ENCODE data around the gene RAB28.

RAB28 gene

DNA sequence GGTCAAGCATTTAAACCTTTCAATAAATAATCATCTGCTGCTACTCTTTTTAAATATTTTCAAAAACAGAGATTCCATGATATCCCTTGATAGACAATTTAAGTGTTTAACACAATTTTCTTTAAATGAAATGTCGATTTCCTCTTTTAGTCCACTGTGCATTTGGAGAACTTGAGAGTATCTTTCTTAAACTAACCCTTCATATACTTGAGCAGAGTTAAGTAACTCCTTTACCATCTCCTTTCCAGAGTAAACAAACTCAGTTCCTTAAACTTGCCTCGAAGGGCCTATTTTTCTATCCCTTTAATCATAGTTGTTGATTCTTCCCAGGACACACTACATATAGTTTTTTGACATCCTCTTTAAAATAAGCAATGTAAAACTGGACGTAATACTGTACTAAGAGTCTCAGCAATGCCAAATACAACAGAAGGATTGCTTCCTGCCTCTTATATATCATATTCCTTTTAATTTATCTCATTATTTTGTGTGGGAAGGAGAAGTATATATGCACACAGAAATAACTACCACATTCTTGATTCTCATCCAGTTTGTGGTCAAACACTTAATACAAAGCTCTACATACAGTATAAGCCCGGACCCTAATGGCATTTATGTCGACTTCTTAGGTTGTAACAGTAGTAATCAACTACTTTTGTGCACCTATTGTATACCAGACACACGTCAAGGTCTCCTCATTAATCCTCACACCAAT lies 22.8 kb downstream of the RAB28 start:
- peaks cover 4% of the 10 kb centered on the region for H3K9me3 ChIP-seq (ENCODE audit: low read length)
- H3K27me3 ChIP-seq (ENCODE audit: insufficient read depth, low read length): no peaks in the 10 kb centered on the region
- peaks cover 23% of the 10 kb centered on the region for H3K36me3 ChIP-seq (ENCODE audit: insufficient read depth, low read length)
- no peaks in the 10 kb centered on the region for H3K4me1 ChIP-seq (ENCODE audit: insufficient read depth, low read length)
- no peak overlapping the region for H3K4me3 ChIP-seq (ENCODE audit: low read length)
- H2AFZ ChIP-seq (ENCODE audit: low read depth, low read length): no peak overlapping the region

DNA sequence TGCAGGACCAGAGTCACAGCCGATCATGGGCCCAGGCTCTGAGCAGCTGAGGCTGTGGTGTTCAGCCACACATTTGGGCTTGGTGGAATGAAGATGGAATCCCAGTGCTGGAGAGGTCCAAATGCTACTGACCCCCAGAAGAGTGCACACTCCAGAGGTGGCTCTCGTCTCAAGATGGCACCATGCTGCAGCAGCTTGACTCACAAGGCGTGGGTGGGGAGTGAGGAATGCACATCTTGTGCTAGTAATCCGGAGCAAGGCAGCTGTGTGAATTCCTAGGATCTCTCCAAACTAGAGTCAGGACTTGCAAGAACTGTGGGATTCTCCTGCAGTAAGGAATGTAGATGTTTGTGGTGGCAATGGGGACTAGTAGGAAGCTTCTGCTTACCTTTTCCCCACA lies 28.7 kb downstream of the RAB28 start:
- H3K4me1 ChIP-seq (ENCODE audit: insufficient read depth, low read length): no peaks in the 10 kb centered on the region
- H3K36me3 ChIP-seq (ENCODE audit: insufficient read depth, low read length): peaks cover 29% of the 10 kb centered on the region
- H3K27me3 ChIP-seq (ENCODE audit: insufficient read depth, low read length): no peaks in the 10 kb centered on the region
- H3K4me3 ChIP-seq (ENCODE audit: low read length): no peak overlapping the region
- peaks cover 13% of the 10 kb centered on the region for H3K9me3 ChIP-seq (ENCODE audit: low read length)
- no peak overlapping the region for H2AFZ ChIP-seq (ENCODE audit: low read depth, low read length)

GRCh38 chr4:13454786-13455185 lies 29.4 kb downstream of the RAB28 start:
- peaks cover 13% of the 10 kb centered on the region for H3K9me3 ChIP-seq (ENCODE audit: low read length)
- H3K4me1 ChIP-seq (ENCODE audit: insufficient read depth, low read length): no peaks in the 10 kb centered on the region
- no peak overlapping the region for H2AFZ ChIP-seq (ENCODE audit: low read depth, low read length)
- H3K27me3 ChIP-seq (ENCODE audit: insufficient read depth, low read length): no peaks in the 10 kb centered on the region
- no peak overlapping the region for H3K4me3 ChIP-seq (ENCODE audit: low read length)
- peaks cover 29% of the 10 kb centered on the region for H3K36me3 ChIP-seq (ENCODE audit: insufficient read depth, low read length)

DNA sequence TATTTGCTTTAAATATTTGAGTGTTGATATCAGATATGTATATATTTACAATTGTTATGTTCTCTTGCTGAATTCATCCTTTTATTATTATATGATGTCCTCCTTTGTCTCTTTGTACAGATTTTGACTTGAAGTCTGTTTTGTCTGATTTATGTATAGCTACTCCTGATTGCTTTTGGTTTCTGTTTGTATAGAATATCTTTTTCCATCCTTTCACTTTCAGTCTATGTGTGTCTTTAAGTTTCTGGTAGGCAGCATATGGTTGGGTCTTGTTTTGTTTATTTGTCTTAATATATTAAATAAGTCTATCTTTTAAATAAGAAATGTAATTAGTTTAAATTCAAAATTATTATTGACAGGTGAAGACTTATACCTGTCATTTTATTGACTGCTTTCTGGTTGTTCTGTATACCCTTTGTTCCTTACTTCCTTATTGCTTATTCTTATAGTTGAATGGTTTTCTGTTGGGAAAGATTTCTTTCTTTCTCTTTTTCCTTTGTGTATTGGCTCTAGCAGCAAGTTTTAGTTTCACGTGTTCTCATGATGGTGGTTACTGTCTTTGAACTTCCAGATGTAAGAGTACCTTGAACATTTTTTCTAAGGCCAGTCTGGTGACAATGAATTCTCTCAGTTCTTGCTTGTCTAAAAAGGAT lies 31.1 kb downstream of the RAB28 start:
- Histone ChIP-seq H3K4me3 (ENCODE audit: low read length) (no peak overlapping the region), H3K27me3 (ENCODE audit: insufficient read depth, low read length) (no peaks in the 10 kb centered on the region), H3K4me1 (ENCODE audit: insufficient read depth, low read length) (no peaks in the 10 kb centered on the region), H2AFZ (ENCODE audit: low read depth, low read length) (no peak overlapping the region), H3K9me3 (ENCODE audit: low read length) (peaks cover 13% of the 10 kb centered on the region), H3K36me3 (ENCODE audit: insufficient read depth, low read length) (peaks cover 20% of the 10 kb centered on the region)

DNA sequence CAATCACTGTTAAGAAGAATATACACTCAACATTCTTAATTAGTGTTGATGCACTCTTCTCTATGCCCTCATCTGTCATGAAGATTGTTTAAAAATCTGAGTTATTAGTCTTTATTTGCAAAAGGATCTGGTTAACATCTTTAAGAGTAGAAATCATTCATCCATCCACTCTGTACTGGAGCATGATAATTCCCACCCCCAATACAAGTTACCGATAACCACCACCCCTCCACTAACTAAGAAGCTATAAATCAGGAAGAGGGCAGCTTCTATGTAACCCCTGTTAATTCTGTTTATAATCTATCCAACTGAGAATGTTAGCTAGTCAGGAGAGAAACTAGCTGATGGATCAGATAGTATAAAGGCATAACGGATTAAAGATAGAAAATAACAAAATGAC lies 34.5 kb downstream of the RAB28 start:
- Histone ChIP-seq H2AFZ (ENCODE audit: low read depth, low read length) (no peak overlapping the region), H3K4me3 (ENCODE audit: low read length) (no peak overlapping the region), H3K27me3 (ENCODE audit: insufficient read depth, low read length) (no peaks in the 10 kb centered on the region), H3K4me1 (ENCODE audit: insufficient read depth, low read length) (no peaks in the 10 kb centered on the region), H3K36me3 (ENCODE audit: insufficient read depth, low read length) (peaks cover 28% of the 10 kb centered on the region), H3K9me3 (ENCODE audit: low read length) (peaks cover 13% of the 10 kb centered on the region)

DNA sequence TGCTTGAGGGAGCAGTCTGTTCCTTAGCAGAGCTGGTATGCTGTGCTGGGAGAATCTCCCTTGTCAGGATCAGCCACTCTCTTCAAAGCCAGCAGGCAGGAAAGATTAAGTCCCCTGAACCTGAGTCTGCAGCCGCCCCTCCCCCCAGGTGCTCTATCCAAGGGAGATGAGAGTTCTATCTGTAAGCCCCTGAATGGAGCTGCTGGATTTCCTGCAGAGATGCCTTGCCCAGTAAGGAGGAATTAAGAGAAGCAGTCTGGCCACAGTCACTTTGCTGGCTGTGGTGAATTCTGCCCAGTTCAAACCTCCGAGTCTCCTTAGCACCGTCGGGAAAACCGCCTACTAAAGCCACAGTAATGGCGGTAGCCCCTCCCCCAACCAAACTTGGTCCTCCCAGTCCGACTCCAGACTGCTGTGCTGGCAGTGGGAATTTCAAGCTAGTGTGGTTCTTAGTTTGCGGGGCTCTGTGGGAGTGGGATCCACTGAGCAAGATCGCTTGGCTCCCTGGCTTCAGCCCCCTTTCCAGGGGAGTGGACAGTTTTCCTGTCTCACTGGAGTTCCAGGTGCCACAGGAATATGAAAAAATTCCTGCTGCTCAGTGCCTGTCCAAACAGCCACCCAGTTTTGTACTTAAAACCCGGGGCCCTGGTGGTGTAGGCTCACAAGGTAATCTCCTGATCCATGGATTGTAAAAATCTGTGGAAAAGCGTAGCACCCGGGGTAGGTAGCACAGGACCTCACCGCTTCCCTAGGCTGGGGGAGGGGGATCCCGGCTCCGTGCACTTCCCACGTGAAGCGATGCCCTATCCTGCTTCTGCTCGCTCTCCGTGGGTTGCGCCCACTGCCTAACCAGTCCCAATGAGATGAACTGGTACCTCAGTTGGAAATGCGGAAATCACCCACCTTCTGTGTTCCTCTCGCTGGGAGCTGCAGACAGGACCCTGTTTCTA lies 38.0 kb downstream of the RAB28 start:
- Histone ChIP-seq H3K9me3 (ENCODE audit: low read length) (peaks cover 12% of the 10 kb centered on the region), H2AFZ (ENCODE audit: low read depth, low read length) (no peak overlapping the region), H3K36me3 (ENCODE audit: insufficient read depth, low read length) (peaks cover 25% of the 10 kb centered on the region), H3K27me3 (ENCODE audit: insufficient read depth, low read length) (no peaks in the 10 kb centered on the region), H3K4me3 (ENCODE audit: low read length) (no peak overlapping the region), H3K4me1 (ENCODE audit: insufficient read depth, low read length) (no peaks in the 10 kb centered on the region)

- no peak overlapping the region for H2AFZ ChIP-seq (ENCODE audit: low read depth, low read length)
- no peaks in the 10 kb centered on the region for H3K27me3 ChIP-seq (ENCODE audit: insufficient read depth, low read length)
- H3K4me1 ChIP-seq (ENCODE audit: insufficient read depth, low read length): no peaks in the 10 kb centered on the region
- H3K9me3 ChIP-seq (ENCODE audit: low read length): peaks cover 17% of the 10 kb centered on the region
- H3K4me3 ChIP-seq (ENCODE audit: low read length): no peak overlapping the region
- peaks cover 19% of the 10 kb centered on the region for H3K36me3 ChIP-seq (ENCODE audit: insufficient read depth, low read length)
Measured at GRCh38 chr4:13441506-13441905, 42.6 kb downstream of the RAB28 start.

- Histone ChIP-seq H3K36me3 (ENCODE audit: insufficient read depth, low read length) (no peaks in the 10 kb centered on the region), H3K4me3 (ENCODE audit: low read length) (no peak overlapping the region), H2AFZ (ENCODE audit: low read depth, low read length) (no peak overlapping the region), H3K27me3 (ENCODE audit: insufficient read depth, low read length) (no peaks in the 10 kb centered on the region), H3K4me1 (ENCODE audit: insufficient read depth, low read length) (peaks cover 8% of the 10 kb centered on the region), H3K9me3 (ENCODE audit: low read length) (peaks cover 7% of the 10 kb centered on the region)
Measured at GRCh38 chr4:13436962-13437361, 47.2 kb downstream of the RAB28 start.

DNA sequence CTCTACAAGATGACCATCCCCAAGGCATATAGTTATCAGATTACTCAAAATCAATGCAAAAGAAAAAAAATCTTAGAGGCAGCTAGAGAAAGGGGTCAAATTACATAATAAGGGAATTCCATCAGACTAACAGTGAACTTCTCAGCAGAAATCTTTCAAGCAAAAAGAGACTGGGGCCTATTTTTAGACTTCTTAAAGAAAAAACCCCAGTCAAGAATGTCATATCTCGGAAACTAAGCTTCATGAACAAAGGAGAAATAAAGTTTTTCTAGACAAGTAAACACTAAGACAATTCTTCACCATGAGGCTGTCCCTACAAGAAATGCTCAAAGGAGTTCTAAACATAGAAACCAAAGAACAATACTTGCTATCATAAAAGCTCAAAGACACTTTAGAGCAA lies 51.7 kb downstream of the RAB28 start:
- no peak overlapping the region for H3K4me3 ChIP-seq (ENCODE audit: low read length)
- H3K4me1 ChIP-seq (ENCODE audit: insufficient read depth, low read length): peaks cover 8% of the 10 kb centered on the region
- no peak overlapping the region for H2AFZ ChIP-seq (ENCODE audit: low read depth, low read length)
- H3K9me3 ChIP-seq (ENCODE audit: low read length): peaks cover 2% of the 10 kb centered on the region
- no peaks in the 10 kb centered on the region for H3K36me3 ChIP-seq (ENCODE audit: insufficient read depth, low read length)
- H3K27me3 ChIP-seq (ENCODE audit: insufficient read depth, low read length): no peaks in the 10 kb centered on the region

GRCh38 chr4:13430834-13431568 lies 53.1 kb downstream of the RAB28 start:
- H3K4me1 ChIP-seq (ENCODE audit: insufficient read depth, low read length): peaks cover 8% of the 10 kb centered on the region
- no peak overlapping the region for H3K4me3 ChIP-seq (ENCODE audit: low read length)
- H2AFZ ChIP-seq (ENCODE audit: low read depth, low read length): no peak overlapping the region
- peaks cover under 1% of the 10 kb centered on the region for H3K9me3 ChIP-seq (ENCODE audit: low read length)
- H3K36me3 ChIP-seq (ENCODE audit: insufficient read depth, low read length): no peaks in the 10 kb centered on the region
- H3K27me3 ChIP-seq (ENCODE audit: insufficient read depth, low read length): no peaks in the 10 kb centered on the region

- peaks cover 21% of the 10 kb centered on the region for H3K36me3 ChIP-seq (ENCODE audit: insufficient read depth, low read length)
- H3K9me3 ChIP-seq (ENCODE audit: low read length): peaks cover 2% of the 10 kb centered on the region
- no peaks in the 10 kb centered on the region for H3K27me3 ChIP-seq (ENCODE audit: insufficient read depth, low read length)
- no peak overlapping the region for H2AFZ ChIP-seq (ENCODE audit: low read depth, low read length)
- H3K4me3 ChIP-seq (ENCODE audit: low read length): no peak overlapping the region
- peaks cover 7% of the 10 kb centered on the region for H3K4me1 ChIP-seq (ENCODE audit: insufficient read depth, low read length)
Measured at GRCh38 chr4:13427599-13428325, 56.4 kb downstream of the RAB28 start.

DNA sequence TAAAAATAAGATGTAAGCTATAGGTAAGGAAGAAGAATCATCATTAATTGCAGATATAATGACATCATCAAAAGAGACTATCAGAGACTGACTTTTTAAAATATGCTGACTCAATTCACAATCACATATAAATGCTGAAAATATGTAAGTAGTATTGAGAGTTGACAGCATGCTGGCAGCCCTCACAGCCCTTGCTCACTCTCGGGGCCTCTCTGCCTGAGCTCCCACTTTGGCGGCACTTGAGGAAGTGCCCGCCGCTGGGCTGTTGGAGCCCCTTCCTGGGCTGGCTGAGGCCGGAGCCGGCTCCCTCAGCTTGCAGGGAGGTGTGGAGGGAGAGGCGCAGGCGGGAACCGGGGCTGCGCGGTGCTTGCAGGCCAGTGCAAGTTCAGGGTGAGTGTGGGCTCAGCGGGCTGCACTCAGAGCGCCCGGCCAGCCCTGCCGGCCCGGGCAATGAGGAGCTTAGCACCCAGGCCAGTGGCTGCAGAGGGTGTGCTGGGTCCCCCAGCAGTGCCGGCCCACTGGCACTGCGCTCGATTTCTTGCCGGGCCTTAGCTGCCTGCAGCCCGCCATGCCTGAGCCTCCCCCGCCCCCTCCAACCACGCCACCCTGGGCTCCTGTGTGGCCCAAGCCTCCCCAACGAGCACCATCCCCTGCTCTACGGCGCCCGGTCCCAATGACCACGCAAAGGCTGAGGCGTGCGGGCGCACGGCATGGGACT lies 68.9 kb downstream of the RAB28 start:
- Histone ChIP-seq H3K9me3 (ENCODE audit: low read length) (peaks cover 9% of the 10 kb centered on the region), H3K4me1 (ENCODE audit: insufficient read depth, low read length) (no peaks in the 10 kb centered on the region), H3K36me3 (ENCODE audit: insufficient read depth, low read length) (no peaks in the 10 kb centered on the region), H2AFZ (ENCODE audit: low read depth, low read length) (no peak overlapping the region), H3K27me3 (ENCODE audit: insufficient read depth, low read length) (no peaks in the 10 kb centered on the region), H3K4me3 (ENCODE audit: low read length) (no peak overlapping the region)
